ENCODE results near the gene MBD3L5.

The MBD3L5 gene

DNA sequence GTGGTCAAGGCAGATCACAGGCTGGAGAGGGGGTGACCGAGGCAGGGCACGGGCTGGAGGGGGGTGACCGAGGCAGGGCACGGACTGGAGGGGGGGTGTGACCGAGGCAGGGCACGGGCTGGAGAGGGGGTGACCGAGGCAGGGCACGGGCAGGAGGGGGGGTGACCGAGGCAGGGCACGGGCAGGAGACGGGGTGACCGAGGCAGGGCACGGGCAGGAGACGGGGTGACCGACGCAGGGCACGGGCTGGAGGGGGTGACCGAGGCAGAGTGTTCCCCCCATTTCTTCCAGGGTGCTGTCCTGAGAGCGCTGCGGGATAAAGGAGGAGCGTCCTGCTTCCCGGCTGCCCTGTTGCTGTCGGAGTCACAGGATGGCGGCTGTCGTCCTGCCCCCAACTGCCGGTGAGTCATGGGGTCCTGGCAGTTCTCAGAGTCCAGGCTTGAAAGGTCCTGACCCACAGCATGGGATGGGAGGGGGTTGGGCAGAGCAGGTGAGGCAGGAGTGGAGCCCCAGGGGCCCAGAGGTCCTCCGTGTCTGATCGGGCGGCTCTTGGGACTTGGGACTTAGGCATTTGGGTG is 44.4 kb downstream of the MBD3L5 start (continued):
- TF ChIP-seq, protein P1, sequence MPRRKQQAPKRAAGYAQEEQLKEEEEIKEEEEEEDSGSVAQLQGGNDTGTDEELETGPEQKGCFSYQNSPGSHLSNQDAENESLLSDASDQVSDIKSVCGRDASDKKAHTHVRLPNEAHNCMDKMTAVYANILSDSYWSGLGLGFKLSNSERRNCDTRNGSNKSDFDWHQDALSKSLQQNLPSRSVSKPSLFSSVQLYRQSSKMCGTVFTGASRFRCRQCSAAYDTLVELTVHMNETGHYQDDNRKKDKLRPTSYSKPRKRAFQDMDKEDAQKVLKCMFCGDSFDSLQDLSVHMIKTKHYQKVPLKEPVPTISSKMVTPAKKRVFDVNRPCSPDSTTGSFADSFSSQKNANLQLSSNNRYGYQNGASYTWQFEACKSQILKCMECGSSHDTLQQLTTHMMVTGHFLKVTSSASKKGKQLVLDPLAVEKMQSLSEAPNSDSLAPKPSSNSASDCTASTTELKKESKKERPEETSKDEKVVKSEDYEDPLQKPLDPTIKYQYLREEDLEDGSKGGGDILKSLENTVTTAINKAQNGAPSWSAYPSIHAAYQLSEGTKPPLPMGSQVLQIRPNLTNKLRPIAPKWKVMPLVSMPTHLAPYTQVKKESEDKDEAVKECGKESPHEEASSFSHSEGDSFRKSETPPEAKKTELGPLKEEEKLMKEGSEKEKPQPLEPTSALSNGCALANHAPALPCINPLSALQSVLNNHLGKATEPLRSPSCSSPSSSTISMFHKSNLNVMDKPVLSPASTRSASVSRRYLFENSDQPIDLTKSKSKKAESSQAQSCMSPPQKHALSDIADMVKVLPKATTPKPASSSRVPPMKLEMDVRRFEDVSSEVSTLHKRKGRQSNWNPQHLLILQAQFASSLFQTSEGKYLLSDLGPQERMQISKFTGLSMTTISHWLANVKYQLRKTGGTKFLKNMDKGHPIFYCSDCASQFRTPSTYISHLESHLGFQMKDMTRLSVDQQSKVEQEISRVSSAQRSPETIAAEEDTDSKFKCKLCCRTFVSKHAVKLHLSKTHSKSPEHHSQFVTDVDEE (CRISPR knock-in tag; IDR thresholded peaks at IDR 0.05): no peak
- TF ChIP-seq ESRRG (CRISPR knock-in tag; IDR thresholded peaks at IDR 0.05): no peak
- no peak for TF ChIP-seq ARNTL (CRISPR knock-in tag; IDR thresholded peaks at IDR 0.05; ENCODE audit: borderline replicate concordance, low read depth)

DNA sequence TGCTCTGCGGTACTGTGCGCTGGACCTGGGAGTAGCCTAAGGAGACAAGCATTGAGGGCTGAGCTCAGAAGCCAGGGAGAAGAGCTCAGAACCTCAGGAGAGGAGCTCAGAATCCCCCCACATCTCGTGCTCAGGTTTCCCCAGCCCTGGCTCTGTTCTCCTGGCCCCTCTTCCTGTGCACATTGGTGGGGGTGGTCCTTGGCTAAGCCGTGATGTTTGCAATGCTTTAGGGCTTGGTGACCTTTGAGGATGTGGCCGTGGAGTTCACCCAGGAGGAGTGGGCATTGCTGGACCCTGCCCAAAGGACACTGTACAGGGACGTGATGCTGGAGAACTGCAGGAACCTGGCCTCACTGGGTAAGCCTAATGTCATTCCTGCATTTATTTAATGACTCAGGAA is 45.8 kb downstream of the MBD3L5 start:
- TF ChIP-seq GLIS3 (CRISPR knock-in tag; IDR thresholded peaks at IDR 0.05) (no peak), ARNTL (CRISPR knock-in tag; IDR thresholded peaks at IDR 0.05; ENCODE audit: borderline replicate concordance, low read depth) (no peak), OSR1 (CRISPR knock-in tag; IDR thresholded peaks at IDR 0.05) (no peak), PPARA (CRISPR knock-in tag; IDR thresholded peaks at IDR 0.05; ENCODE audit: borderline replicate concordance) (no peak), CSDC2 (CRISPR knock-in tag; IDR thresholded peaks at IDR 0.05) (no peak), ZFP3 (CRISPR knock-in tag; IDR thresholded peaks at IDR 0.05) (no peak), ZNF8 (CRISPR knock-in tag; IDR thresholded peaks at IDR 0.05) (no peak), ZNF565 (CRISPR knock-in tag; conservative IDR thresholded peaks at IDR 0.05; ENCODE audit: low read depth) (no peak), TCF4 (CRISPR knock-in tag; IDR thresholded peaks at IDR 0.05; ENCODE audit: borderline replicate concordance) (no peak), TOX (CRISPR knock-in tag; IDR thresholded peaks at IDR 0.05; ENCODE audit: borderline replicate concordance) (no peak), SNAI2 (CRISPR knock-in tag; IDR thresholded peaks at IDR 0.05) (no peak), ZNF70 (CRISPR knock-in tag; IDR thresholded peaks at IDR 0.05) (no peak), ESRRG (CRISPR knock-in tag; IDR thresholded peaks at IDR 0.05) (no peak), ZFP30 (CRISPR knock-in tag; IDR thresholded peaks at IDR 0.05) (no peak)
- TF ChIP-seq, protein P2, sequence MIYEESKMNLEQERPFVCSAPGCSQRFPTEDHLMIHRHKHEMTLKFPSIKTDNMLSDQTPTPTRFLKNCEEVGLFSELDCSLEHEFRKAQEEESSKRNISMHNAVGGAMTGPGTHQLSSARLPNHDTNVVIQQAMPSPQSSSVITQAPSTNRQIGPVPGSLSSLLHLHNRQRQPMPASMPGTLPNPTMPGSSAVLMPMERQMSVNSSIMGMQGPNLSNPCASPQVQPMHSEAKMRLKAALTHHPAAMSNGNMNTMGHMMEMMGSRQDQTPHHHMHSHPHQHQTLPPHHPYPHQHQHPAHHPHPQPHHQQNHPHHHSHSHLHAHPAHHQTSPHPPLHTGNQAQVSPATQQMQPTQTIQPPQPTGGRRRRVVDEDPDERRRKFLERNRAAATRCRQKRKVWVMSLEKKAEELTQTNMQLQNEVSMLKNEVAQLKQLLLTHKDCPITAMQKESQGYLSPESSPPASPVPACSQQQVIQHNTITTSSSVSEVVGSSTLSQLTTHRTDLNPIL (CRISPR knock-in tag; IDR thresholded peaks at IDR 0.05; ENCODE audit: low read depth): no peak
- TF ChIP-seq, protein P3, sequence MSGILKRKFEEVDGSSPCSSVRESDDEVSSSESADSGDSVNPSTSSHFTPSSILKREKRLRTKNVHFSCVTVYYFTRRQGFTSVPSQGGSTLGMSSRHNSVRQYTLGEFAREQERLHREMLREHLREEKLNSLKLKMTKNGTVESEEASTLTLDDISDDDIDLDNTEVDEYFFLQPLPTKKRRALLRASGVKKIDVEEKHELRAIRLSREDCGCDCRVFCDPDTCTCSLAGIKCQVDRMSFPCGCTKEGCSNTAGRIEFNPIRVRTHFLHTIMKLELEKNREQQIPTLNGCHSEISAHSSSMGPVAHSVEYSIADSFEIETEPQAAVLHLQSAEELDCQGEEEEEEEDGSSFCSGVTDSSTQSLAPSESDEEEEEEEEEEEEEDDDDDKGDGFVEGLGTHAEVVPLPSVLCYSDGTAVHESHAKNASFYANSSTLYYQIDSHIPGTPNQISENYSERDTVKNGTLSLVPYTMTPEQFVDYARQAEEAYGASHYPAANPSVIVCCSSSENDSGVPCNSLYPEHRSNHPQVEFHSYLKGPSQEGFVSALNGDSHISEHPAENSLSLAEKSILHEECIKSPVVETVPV (CRISPR knock-in tag; IDR thresholded peaks at IDR 0.05): no peak
- TF ChIP-seq, protein P4, sequence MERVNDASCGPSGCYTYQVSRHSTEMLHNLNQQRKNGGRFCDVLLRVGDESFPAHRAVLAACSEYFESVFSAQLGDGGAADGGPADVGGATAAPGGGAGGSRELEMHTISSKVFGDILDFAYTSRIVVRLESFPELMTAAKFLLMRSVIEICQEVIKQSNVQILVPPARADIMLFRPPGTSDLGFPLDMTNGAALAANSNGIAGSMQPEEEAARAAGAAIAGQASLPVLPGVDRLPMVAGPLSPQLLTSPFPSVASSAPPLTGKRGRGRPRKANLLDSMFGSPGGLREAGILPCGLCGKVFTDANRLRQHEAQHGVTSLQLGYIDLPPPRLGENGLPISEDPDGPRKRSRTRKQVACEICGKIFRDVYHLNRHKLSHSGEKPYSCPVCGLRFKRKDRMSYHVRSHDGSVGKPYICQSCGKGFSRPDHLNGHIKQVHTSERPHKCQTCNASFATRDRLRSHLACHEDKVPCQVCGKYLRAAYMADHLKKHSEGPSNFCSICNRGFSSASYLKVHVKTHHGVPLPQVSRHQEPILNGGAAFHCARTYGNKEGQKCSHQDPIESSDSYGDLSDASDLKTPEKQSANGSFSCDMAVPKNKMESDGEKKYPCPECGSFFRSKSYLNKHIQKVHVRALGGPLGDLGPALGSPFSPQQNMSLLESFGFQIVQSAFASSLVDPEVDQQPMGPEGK (CRISPR knock-in tag; IDR thresholded peaks at IDR 0.05; ENCODE audit: borderline replicate concordance): no peak
- TF ChIP-seq, protein P1 (CRISPR knock-in tag; IDR thresholded peaks at IDR 0.05): no peak
- TF ChIP-seq, protein P5, sequence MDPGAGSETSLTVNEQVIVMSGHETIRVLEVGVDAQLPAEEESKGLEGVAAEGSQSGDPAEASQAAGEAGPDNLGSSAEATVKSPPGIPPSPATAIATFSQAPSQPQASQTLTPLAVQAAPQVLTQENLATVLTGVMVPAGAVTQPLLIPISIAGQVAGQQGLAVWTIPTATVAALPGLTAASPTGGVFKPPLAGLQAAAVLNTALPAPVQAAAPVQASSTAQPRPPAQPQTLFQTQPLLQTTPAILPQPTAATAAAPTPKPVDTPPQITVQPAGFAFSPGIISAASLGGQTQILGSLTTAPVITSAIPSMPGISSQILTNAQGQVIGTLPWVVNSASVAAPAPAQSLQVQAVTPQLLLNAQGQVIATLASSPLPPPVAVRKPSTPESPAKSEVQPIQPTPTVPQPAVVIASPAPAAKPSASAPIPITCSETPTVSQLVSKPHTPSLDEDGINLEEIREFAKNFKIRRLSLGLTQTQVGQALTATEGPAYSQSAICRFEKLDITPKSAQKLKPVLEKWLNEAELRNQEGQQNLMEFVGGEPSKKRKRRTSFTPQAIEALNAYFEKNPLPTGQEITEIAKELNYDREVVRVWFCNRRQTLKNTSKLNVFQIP (CRISPR knock-in tag; IDR thresholded peaks at IDR 0.05; ENCODE audit: borderline replicate concordance, low read depth): no peak

More for the DNA sequence above, 45.8 kb downstream of the MBD3L5 start:
- ATAC-seq: no peak

All from SK-N-SH treated with all-trans-retinoic acid at 6 μM for 48 hours (cell line).